Measurements from ENCODE around the gene THRAP3. TPM values are rescaled to one million over a fixed set of nuclear protein-coding genes. Genes with fewer than 3 reads are reported as not detected.

THRAP3 gene
- total and polyA plus RNA-seq, 2 of the 8 experiments (the other 6 are each of a cell fraction or from before 2014, with no cell fraction given), result 40.2 to 183 TPM

- H3K9me3 ChIP-seq (ENCODE audit: insufficient read depth in 2 of 2, low read depth in 1 of 2, low read length in 1 of 2), result no peaks in the 10 kb centered on the region
- H2BK5ac ChIP-seq (ENCODE audit: low read depth, low read length), result no peak overlapping the region
- H3K27ac ChIP-seq (ENCODE audit: low read depth, low read length), result no peak overlapping the region
- 79% methylated on average over 2 of the region's 2 CpGs; no CpG with 5 or more reads in 1 of the 2 experiments for WGBS, 2 experiments (ENCODE audit: extremely low coverage in 1 of 2, insufficient coverage in 1 of 2, insufficient read length in 1 of 2, insufficient replicate concordance in 2 of 2, low coverage in 1 of 2, low lambda C conversion rate in 2 of 2, missing lambda C conversion rate in 1 of 2)
- no peak overlapping the region for H4K5ac ChIP-seq (ENCODE audit: insufficient read length, low read depth, low read length)
- H2BK20ac ChIP-seq (ENCODE audit: low read length), result no peak overlapping the region
- no peaks in the 10 kb centered on the region for H3K4me1 ChIP-seq (replicated peaks in 1 of 4; ENCODE audit: control insufficient read depth in 3 of 4, insufficient read depth in 4 of 4, low read length in 3 of 4)
- no peak overlapping the region for H3K14ac ChIP-seq (ENCODE audit: insufficient read length)
- FAIRE-seq (no peak), DNase-seq (ENCODE audit: low read depth in 1 of 2, low spot score in 2 of 2) (no peak)
- H3K18ac ChIP-seq (ENCODE audit: extremely low read depth, low read length), result no peak overlapping the region
- no peaks in the 10 kb centered on the region for H3K27me3 ChIP-seq (replicated peaks in 1 of 4; ENCODE audit: control insufficient read depth in 3 of 4, extremely low read depth in 1 of 4, insufficient read depth in 3 of 4, low read length in 3 of 4)
- H2AK5ac ChIP-seq (ENCODE audit: low read depth, low read length), result no peak overlapping the region
- H4K91ac ChIP-seq (replicated peaks; ENCODE audit: insufficient read length, low read length), result no peak overlapping the region
- H3K4me2 ChIP-seq (ENCODE audit: insufficient read depth in 1 of 2, low read depth in 2 of 2, low read length in 2 of 2), result no peak overlapping the region
- no peak overlapping the region for H3K9ac ChIP-seq (replicated peaks in 1 of 4; ENCODE audit: extremely low read depth in 1 of 4, low read depth in 3 of 4, low read length in 3 of 4)
- no peaks in the 10 kb centered on the region for H3K23me2 ChIP-seq (ENCODE audit: low read depth, low read length)
- H3K4me3 ChIP-seq (ENCODE audit: extremely low read depth in 1 of 4, insufficient read depth in 2 of 4, low read depth in 3 of 4, low read length in 4 of 4), result no peak overlapping the region
- H3K23ac ChIP-seq (ENCODE audit: insufficient read length), result no peak overlapping the region
- CTCF ChIA-PET (ENCODE audit: partially characterized antibody), result interaction anchor here (0.6 to 6.0 kb wide), 8 partner anchors 10 to 130 kb away, joined by 3 to 26 read pairs (median 4); partner anchors contain the start of genes THRAP3 and TRAPPC3
- peaks cover 2% of the 10 kb centered on the region; the same call in 1 of the 2 replicates for H3K79me1 ChIP-seq (ENCODE audit: low read depth, low read length)
- H3K79me2 ChIP-seq (ENCODE audit: control insufficient read depth in 1 of 2, insufficient read depth in 2 of 2, low read length in 2 of 2), result peaks cover 0 to 26% of the 10 kb centered on the region in 2 experiments; a peak in 2 of 4 replicates
- peaks cover 0 to 1% of the 10 kb centered on the region in 2 experiments for H4K20me1 ChIP-seq (replicated peaks in 1 of 2; ENCODE audit: control insufficient read depth in 1 of 2, insufficient read depth in 2 of 2, low read length in 2 of 2)
- H3K36me3 ChIP-seq (ENCODE audit: control insufficient read depth in 2 of 4, insufficient read depth in 4 of 4, low read length in 3 of 4), result peaks cover 0 to 21% (median 13%) of the 10 kb centered on the region in 4 experiments; a peak in 6 of 8 replicates
- H3K56ac ChIP-seq (replicated peaks; ENCODE audit: insufficient read length, low read depth, low read length), result no peak overlapping the region
- no peak overlapping the region for H2BK12ac ChIP-seq (ENCODE audit: low read depth, low read length)
- no peak overlapping the region for H4K8ac ChIP-seq (ENCODE audit: extremely low read depth, insufficient read depth, low read length)
- POLR2A ChIA-PET (ENCODE audit: partially characterized antibody), result interaction anchor here (0.6 to 2.4 kb wide), 2 partner anchors 27 to 84 kb away, joined by 5 to 7 read pairs; partner anchors contain the start of gene SH3D21
- H2BK120ac ChIP-seq (replicated peaks; ENCODE audit: low read depth, low read length), result no peak overlapping the region
- H2AFZ ChIP-seq (ENCODE audit: low read length), result no peak overlapping the region
- no peak overlapping the region for H2BK15ac ChIP-seq (ENCODE audit: low read length)
- H3K4ac ChIP-seq (replicated peaks; ENCODE audit: insufficient read length, low read depth, low read length), result no peak overlapping the region
- TF ChIP-seq BRCA1 (IDR thresholded peaks at IDR 0.05; ENCODE audit: low read depth, low read length) (no peak), KDM5A (IDR thresholded peaks at IDR 0.05; ENCODE audit: low read length) (no peak), SUZ12 (IDR thresholded peaks at IDR 0.05; ENCODE audit: low read length) (no peak), NANOG (IDR thresholded peaks at IDR 0.05; ENCODE audit: insufficient read depth, low read depth, low read length, poor library complexity, severe bottlenecking) (no peak), SIRT6 (IDR thresholded peaks at IDR 0.05; ENCODE audit: low read length) (no peak), RXRA (IDR thresholded peaks at IDR 0.05; ENCODE audit: insufficient read depth, low read depth, low read length) (no peak), GTF2F1 (IDR thresholded peaks at IDR 0.05; ENCODE audit: borderline replicate concordance, low read depth, low read length) (no peak), EZH2 (IDR thresholded peaks at IDR 0.05; ENCODE audit: low read depth, low read length, severe bottlenecking) (no peak), BCL11A (IDR thresholded peaks at IDR 0.05; ENCODE audit: low read depth in 2 of 2, low read length in 2 of 2) (no peak), CBX5 (IDR thresholded peaks at IDR 0.05; ENCODE audit: low read depth, low read length) (no peak), POU5F1 (IDR thresholded peaks at IDR 0.05; ENCODE audit: low read depth, low read length) (no peak)
These were observed 55.0 kb downstream of the THRAP3 start for GRCh38 chr1:36279110-36279788.

Measured in H1 (cell line).